ENCODE measurements around the gene KIFC3. TPM values are rescaled to one million over a fixed set of nuclear protein-coding genes. Genes with fewer than 3 reads are reported as not detected.

Gene KIFC3
- polyA plus RNA-seq, 1 experiment: 60.5 TPM

Small RNAs within 50 kb of the gene (small RNA-seq; reads per million reads assigned to genes)
- gene MIR6772 (ENCODE audit: insufficient read length, low read depth, low replicate concordance) (not detected), gene RNU6-20P (ENCODE audit: insufficient read length, low read depth, low replicate concordance) (not detected)

Other genes starting within 250 kb of the KIFC3 start
- gene ADGRG1, start 173.9 kb downstream of the KIFC3 start, polyA plus RNA-seq (2011; rRNA removed): 0.44 and 1.1 TPM in 2 replicates
- gene ADGRG3, start 134.2 kb downstream of the KIFC3 start, polyA plus RNA-seq (2011; rRNA removed): not detected in 2 replicates
- not detected in 2 replicates for gene DRC7, start 107.7 kb downstream of the KIFC3 start, polyA plus RNA-seq (2011; rRNA removed)
- gene KATNB1, start 66.7 kb downstream of the KIFC3 start, polyA plus RNA-seq (2011; rRNA removed): 14.3 and 28.1 TPM in 2 replicates
- not detected in 2 replicates for gene CNGB1, start 168.6 kb upstream of the KIFC3 start, polyA plus RNA-seq (2011; rRNA removed)
- gene ZNF319, start 198.2 kb upstream of the KIFC3 start, polyA plus RNA-seq (2011; rRNA removed): 4.9 and 5.8 TPM in 2 replicates
- 48.7 and 86.2 TPM in 2 replicates for gene USB1, start 198.9 kb upstream of the KIFC3 start, polyA plus RNA-seq (2011; rRNA removed)
- 0.71 and 1.1 TPM in 2 replicates for gene MMP15, start 223.3 kb upstream of the KIFC3 start, polyA plus RNA-seq (2011; rRNA removed)

Data from BJ (cell line).